Mesenchymal stem cell (in vitro differentiated cells and primary cell): Measurements from ENCODE around the gene MYCT1. TPM values are rescaled to one million over a fixed set of nuclear protein-coding genes. Genes with fewer than 3 reads are reported as not detected.

Experiments
- DNase-seq: peaks from one replicate; pipeline ENCODE4 v3.0.0-alpha.2; 2013
- H2AFZ ChIP-seq: one replicate; pipeline ENCODE4 v1.6.1; 2013; ENCODE audit warnings: low read depth, mild to moderate bottlenecking, control low read depth, inconsistent platforms, low read length, moderate library complexity
- H2AK5ac ChIP-seq: 2 replicates; pipeline ENCODE4 v1.6.1; 2013; ENCODE audit warnings: low read length, moderate library complexity, mild to moderate bottlenecking, inconsistent platforms; ENCODE audit not compliant: severe bottlenecking
- H2BK120ac ChIP-seq: one replicate; pipeline ENCODE4 v1.6.1; 2013; ENCODE audit warnings: low read depth, mild to moderate bottlenecking, inconsistent platforms, low read length, moderate library complexity
- H2BK12ac ChIP-seq, 2 experiments: one replicate each; pipeline ENCODE4 v1.6.1; 2013; ENCODE audit warnings: inconsistent platforms in 2 of 2, low read length in 2 of 2, mild to moderate bottlenecking in 2 of 2, moderate library complexity in 2 of 2, control low read depth in 1 of 2
- H2BK15ac ChIP-seq: one replicate; pipeline ENCODE4 v1.6.1; 2013; ENCODE audit warnings: mild to moderate bottlenecking, low read depth, inconsistent platforms; ENCODE audit not compliant: poor library complexity, severe bottlenecking
- H2BK5ac ChIP-seq: 2 replicates; pipeline ENCODE4 v1.6.1; 2013; ENCODE audit warnings: low read depth, mild to moderate bottlenecking, low read length, control low read depth, inconsistent platforms; ENCODE audit not compliant: poor library complexity, severe bottlenecking
- H3K14ac ChIP-seq, 2 experiments: one replicate each; pipeline ENCODE4 v1.6.1; 2013; ENCODE audit warnings: inconsistent platforms in 2 of 2, low read length in 2 of 2, control low read depth in 1 of 2, mild to moderate bottlenecking in 1 of 2, moderate library complexity in 1 of 2
- H3K18ac ChIP-seq, 2 experiments: one replicate each; pipeline ENCODE4 v1.6.1; 2013; ENCODE audit warnings: inconsistent platforms in 2 of 2, low read length in 2 of 2, control low read depth in 1 of 2, low read depth in 1 of 2, mild to moderate bottlenecking in 1 of 2
- H3K23ac ChIP-seq, 2 experiments: one replicate each; pipeline ENCODE4 v1.6.1; 2013; ENCODE audit warnings: inconsistent platforms in 2 of 2, low read length in 2 of 2, mild to moderate bottlenecking in 2 of 2, moderate library complexity in 2 of 2, control low read depth in 1 of 2
- H3K27ac ChIP-seq: 2 replicates; pipeline ENCODE4 v1.5.1; 2013; ENCODE audit warnings: mild to moderate bottlenecking, moderate library complexity, low read length, control low read depth, inconsistent platforms; ENCODE audit not compliant: poor library complexity, severe bottlenecking
- H3K27me3 ChIP-seq, 2 experiments: 2 replicates each; pipeline versions ENCODE4 v1.6.1 to v1.7.0; 2013; ENCODE audit warnings: low read length in 2 of 2, mild to moderate bottlenecking in 2 of 2, moderate library complexity in 2 of 2, control low read depth in 1 of 2, inconsistent platforms in 1 of 2; ENCODE audit not compliant: control insufficient read depth in 1 of 2, insufficient read depth in 1 of 2
- H3K36me3 ChIP-seq, 2 experiments: 2 replicates each; pipeline versions ENCODE4 v1.6.1 to v1.7.0; 2013; ENCODE audit warnings: low read length in 2 of 2, control low read depth in 1 of 2, inconsistent platforms in 1 of 2, low read depth in 1 of 2, mild to moderate bottlenecking in 1 of 2; ENCODE audit not compliant: insufficient read depth in 2 of 2, control insufficient read depth in 1 of 2
- H3K4ac ChIP-seq, 2 experiments: one replicate each; pipeline ENCODE4 v1.6.1; 2013; ENCODE audit warnings: inconsistent platforms in 2 of 2, low read length in 2 of 2, mild to moderate bottlenecking in 2 of 2, moderate library complexity in 2 of 2, control low read depth in 1 of 2, low read depth in 1 of 2
- H3K4me1 ChIP-seq: 2 replicates; pipeline ENCODE4 v1.6.1; 2013; ENCODE audit warnings: low read depth, low read length, control low read depth; ENCODE audit not compliant: control insufficient read depth, insufficient read depth
- H3K4me2 ChIP-seq: 2 replicates; pipeline ENCODE4 v1.6.1; 2013; ENCODE audit warnings: low read length, mild to moderate bottlenecking, inconsistent platforms; ENCODE audit not compliant: poor library complexity, severe bottlenecking
- H3K4me3 ChIP-seq, 2 experiments: 2 replicates each; pipeline versions ENCODE4 v1.5.1 to v1.7.0; 2013; ENCODE audit warnings: low read length in 2 of 2, mild to moderate bottlenecking in 2 of 2, control low read depth in 1 of 2, low read depth in 1 of 2; ENCODE audit not compliant: insufficient read depth in 1 of 2
- H3K79me1 ChIP-seq: replicated peaks from 2 replicates; pipeline ENCODE4 v1.6.1; 2013; ENCODE audit warnings: mild to moderate bottlenecking, control low read depth, low read length, inconsistent platforms; ENCODE audit not compliant: poor library complexity, severe bottlenecking
- H3K9ac ChIP-seq: 2 replicates; pipeline ENCODE4 v1.7.0; 2013; ENCODE audit warnings: mild to moderate bottlenecking, low read length, moderate library complexity
- H3K9me3 ChIP-seq: 2 replicates; pipeline ENCODE4 v1.7.0; 2013; ENCODE audit warnings: mild to moderate bottlenecking, low read length; ENCODE audit not compliant: control insufficient read depth
- H4K8ac ChIP-seq: one replicate; pipeline ENCODE4 v1.6.1; 2013; ENCODE audit warnings: inconsistent platforms, mild to moderate bottlenecking, low read length, moderate library complexity
- H4K91ac ChIP-seq: one replicate; pipeline ENCODE4 v1.6.1; 2013; ENCODE audit warnings: mild to moderate bottlenecking, low read length, inconsistent platforms
- WGBS: methylation state at CpG from one replicate; pipeline ENCODE4 v1.1.7; 2013; ENCODE audit warnings: mixed read lengths; 5-methylcytosine and 5-hydroxymethylcytosine counted together
- polyA plus RNA-seq, 2 experiments: library from polyadenylated mRNA; stranded (reverse); fragments of 200-250 nt; gene quantifications; one replicate each; pipeline ENCODE4 v1.2.3, GENCODE V29; 2013

The MYCT1 gene, protein sequence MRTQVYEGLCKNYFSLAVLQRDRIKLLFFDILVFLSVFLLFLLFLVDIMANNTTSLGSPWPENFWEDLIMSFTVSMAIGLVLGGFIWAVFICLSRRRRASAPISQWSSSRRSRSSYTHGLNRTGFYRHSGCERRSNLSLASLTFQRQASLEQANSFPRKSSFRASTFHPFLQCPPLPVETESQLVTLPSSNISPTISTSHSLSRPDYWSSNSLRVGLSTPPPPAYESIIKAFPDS
- 0.01 TPM for polyA plus RNA-seq (2013, experiment 1 of 2)
- 0.04 TPM for polyA plus RNA-seq (2013, experiment 2 of 2)

DNA sequence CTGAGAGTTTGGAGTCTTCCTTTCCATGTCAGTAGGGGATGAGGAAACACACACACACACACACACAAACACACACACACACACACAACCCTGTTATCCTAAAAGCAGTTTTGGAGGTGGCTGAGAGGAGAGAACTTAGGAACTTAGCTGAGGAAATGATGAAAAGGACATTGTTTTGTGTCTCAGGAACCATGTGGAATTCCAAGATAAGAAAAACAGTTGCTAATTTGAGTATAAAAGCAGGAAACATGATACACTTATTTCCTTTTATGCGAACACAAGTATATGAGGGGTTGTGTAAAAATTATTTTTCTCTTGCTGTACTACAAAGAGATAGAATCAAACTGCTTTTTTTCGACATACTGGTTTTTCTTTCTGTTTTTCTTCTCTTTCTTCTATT lies at the start of gene MYCT1:
Gene MYCT1, plus strand, starts transcription at position 264 of the 400 bp plus-strand sequence. Its CDS starts 6 bp downstream, at position 270.
- Histone ChIP-seq H2BK5ac (no peak within 1 kb of the TSS), H2BK120ac (no peak within 1 kb of the TSS), H4K8ac (no peak within 1 kb of the TSS), H3K23ac (no peak within 1 kb of the TSS), H3K14ac (no peak within 1 kb of the TSS), H3K4me2 (no peak within 1 kb of the TSS), H3K27ac (no peak within 1 kb of the TSS), H3K27me3 (no peaks in the 10 kb centered on the region), H4K91ac (no peak within 1 kb of the TSS), H3K9ac (peak within 1 kb of the TSS; percentile 51), H3K9me3 (no peaks in the 10 kb centered on the region), H2BK12ac (no peak within 1 kb of the TSS), H3K79me1 (no peaks in the 10 kb centered on the region), H3K4me3 (no peak within 1 kb of the TSS), H2AFZ (no peak within 1 kb of the TSS), H3K4ac (no peak within 1 kb of the TSS), H3K18ac (no peak within 1 kb of the TSS), H3K4me1 (no peaks in the 10 kb centered on the region), H2BK15ac (no peak within 1 kb of the TSS), H2AK5ac (no peak within 1 kb of the TSS), H3K36me3 (no peaks in the 10 kb centered on the region)
- WGBS: no CpG with 5 or more reads among the region's 2 CpGs
- no peak for DNase-seq

DNA sequence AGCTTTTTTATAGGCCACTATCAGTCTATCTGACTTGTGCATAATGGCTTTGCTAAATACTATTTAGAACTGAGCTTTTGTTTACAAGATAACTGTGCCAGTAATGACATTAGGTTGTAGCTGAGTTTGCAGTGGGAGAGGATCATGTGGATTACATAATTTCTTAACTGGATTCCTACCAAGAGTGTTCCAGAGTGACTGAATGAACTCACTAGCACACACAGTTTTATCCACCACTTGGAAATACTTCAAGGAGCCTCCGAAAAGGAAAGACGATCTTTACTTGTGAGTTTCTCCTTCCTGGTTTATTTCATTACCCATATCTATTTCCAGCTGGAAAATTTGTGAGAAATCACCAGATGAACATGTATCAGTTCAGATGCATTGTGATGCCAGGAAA lies 49.6 kb upstream of the MYCT1 start:
- H3K9ac ChIP-seq: peak overlapping the region; percentile 46
- no peak overlapping the region for H3K23ac ChIP-seq
- H3K4me1 ChIP-seq: no peaks in the 10 kb centered on the region
- no peak overlapping the region for H2BK12ac ChIP-seq
- no peak overlapping the region for H3K27ac ChIP-seq
- no peaks in the 10 kb centered on the region for H3K9me3 ChIP-seq
- DNase-seq: no peak
- H3K18ac ChIP-seq: no peak overlapping the region
- peak overlapping the region in 1 of 2 experiments; percentile 41 for H3K4me3 ChIP-seq
- H3K14ac ChIP-seq: no peak overlapping the region
- H4K91ac ChIP-seq: no peak overlapping the region
- H3K79me1 ChIP-seq: no peaks in the 10 kb centered on the region
- H2BK120ac ChIP-seq: no peak overlapping the region
- WGBS: 60% methylated on average over 1 of the region's 2 CpGs
- no peak overlapping the region for H3K4ac ChIP-seq
- H2BK5ac ChIP-seq: no peak overlapping the region
- no peak overlapping the region for H2BK15ac ChIP-seq
- H3K36me3 ChIP-seq: no peaks in the 10 kb centered on the region
- H4K8ac ChIP-seq: no peak overlapping the region
- no peak overlapping the region for H2AFZ ChIP-seq
- no peak overlapping the region for H2AK5ac ChIP-seq
- no peak overlapping the region for H3K4me2 ChIP-seq
- peaks cover 0 to 6% of the 10 kb centered on the region in 2 experiments for H3K27me3 ChIP-seq

DNA sequence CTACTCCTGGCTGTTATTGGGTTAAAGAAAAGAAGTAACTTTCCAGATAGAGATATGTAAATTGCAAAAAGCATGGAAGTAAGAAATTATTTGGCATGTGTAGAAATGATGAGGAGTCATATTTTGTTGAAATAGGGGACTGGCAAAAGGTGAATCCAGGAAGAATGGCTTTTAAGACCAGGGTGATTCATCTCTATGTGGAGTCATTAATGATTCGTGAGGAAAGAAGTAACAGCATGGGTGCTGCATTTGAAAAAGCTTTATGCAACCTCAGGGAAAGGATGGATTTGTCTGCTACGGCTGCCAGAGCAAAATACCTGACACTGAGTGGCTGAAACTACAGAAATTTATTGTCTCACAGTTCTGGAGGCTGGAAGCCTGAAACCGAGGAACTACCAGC lies 45.7 kb upstream of the MYCT1 start:
- Histone ChIP-seq H3K18ac (no peak overlapping the region), H3K79me1 (no peaks in the 10 kb centered on the region), H3K4ac (no peak overlapping the region), H2AK5ac (no peak overlapping the region), H3K36me3 (no peaks in the 10 kb centered on the region), H2BK12ac (no peak overlapping the region), H4K91ac (no peak overlapping the region), H2BK5ac (no peak overlapping the region), H2BK15ac (no peak overlapping the region), H3K27ac (no peak overlapping the region), H3K4me3 (no peak overlapping the region), H2AFZ (no peak overlapping the region), H3K4me1 (no peaks in the 10 kb centered on the region), H3K14ac (no peak overlapping the region), H3K27me3 (peaks cover 0 to 3% of the 10 kb centered on the region in 2 experiments), H4K8ac (no peak overlapping the region), H3K4me2 (no peak overlapping the region), H3K9ac (no peak overlapping the region), H3K23ac (no peak overlapping the region), H3K9me3 (no peaks in the 10 kb centered on the region), H2BK120ac (no peak overlapping the region)
- WGBS: 54% methylated on average over 3 of the region's 3 CpGs
- no peak for DNase-seq

DNA sequence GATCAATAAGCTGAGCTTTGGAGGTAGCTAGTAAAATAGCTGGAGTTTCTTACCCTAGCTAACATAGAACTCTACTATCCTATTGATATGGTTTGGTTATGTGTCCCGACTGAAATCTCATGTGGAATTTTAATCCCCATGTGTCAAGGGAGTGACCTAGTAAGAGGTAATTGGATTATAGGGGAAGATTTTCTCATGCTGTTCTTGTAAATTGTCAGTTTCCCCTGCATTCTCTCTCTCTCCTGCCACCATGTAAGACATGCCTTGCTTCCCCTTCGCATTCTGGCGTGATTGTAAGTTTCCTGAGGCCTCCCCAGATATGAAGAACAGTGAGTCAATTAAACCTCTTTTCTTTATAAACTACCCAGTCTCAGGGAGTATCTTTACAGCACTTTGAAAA lies 35.9 kb upstream of the MYCT1 start:
- Histone ChIP-seq H3K4me2 (no peak overlapping the region), H4K91ac (no peak overlapping the region), H3K79me1 (no peaks in the 10 kb centered on the region), H3K27ac (no peak overlapping the region), H3K4ac (no peak overlapping the region), H3K4me1 (no peaks in the 10 kb centered on the region), H3K14ac (no peak overlapping the region), H3K36me3 (no peaks in the 10 kb centered on the region), H3K9ac (no peak overlapping the region), H3K23ac (no peak overlapping the region), H4K8ac (no peak overlapping the region), H3K18ac (no peak overlapping the region), H2AK5ac (no peak overlapping the region), H2BK120ac (no peak overlapping the region), H2BK5ac (no peak overlapping the region), H2AFZ (no peak overlapping the region), H2BK12ac (no peak overlapping the region), H3K9me3 (no peaks in the 10 kb centered on the region), H2BK15ac (no peak overlapping the region), H3K27me3 (peaks cover 0 to 8% of the 10 kb centered on the region in 2 experiments), H3K4me3 (no peak overlapping the region)
- WGBS: 58% methylated on average over 2 of the region's 3 CpGs
- no peak for DNase-seq
